Activated CD8-positive, alpha-beta memory T cell treated with anti-CD3 and anti-CD28 coated beads, Interleukin-2, amount 50 U/mL, for 1 hour (primary cell): ENCODE data around the gene MRPL27.
A peak's percentile ranks its signal among the peaks of the same experiment; 100 is the strongest.
"Not testable (repeated sequence)": the region's sequence is repeated elsewhere in the genome, so short reads cannot be mapped to it uniquely, and the experiment has no call there.

Experiments
- DNase-seq: peaks from one replicate; pipeline ENCODE4 v3.0.0-alpha.2; 2020; ENCODE audit errors: extremely low read depth

Gene MRPL27

GRCh38 chr17:50346313-50347116, 26.5 kb downstream of the MRPL27 start:
- no peak for DNase-seq

- DNase-seq = peak; percentile 54
Measured at GRCh38 chr17:50345432-50346312, 27.3 kb downstream of the MRPL27 start, which contains the start of gene XYLT2. Gene XYLT2, plus strand, starts transcription at chr17:50346126. Its CDS starts 15 bp downstream, at chr17:50346141.

- DNase-seq = no peak
Measured at GRCh38 chr17:50344731-50345365, 28.1 kb downstream of the MRPL27 start.

- no peak for DNase-seq
Measured at GRCh38 chr17:50339381-50339780, 33.6 kb downstream of the MRPL27 start.

DNA sequence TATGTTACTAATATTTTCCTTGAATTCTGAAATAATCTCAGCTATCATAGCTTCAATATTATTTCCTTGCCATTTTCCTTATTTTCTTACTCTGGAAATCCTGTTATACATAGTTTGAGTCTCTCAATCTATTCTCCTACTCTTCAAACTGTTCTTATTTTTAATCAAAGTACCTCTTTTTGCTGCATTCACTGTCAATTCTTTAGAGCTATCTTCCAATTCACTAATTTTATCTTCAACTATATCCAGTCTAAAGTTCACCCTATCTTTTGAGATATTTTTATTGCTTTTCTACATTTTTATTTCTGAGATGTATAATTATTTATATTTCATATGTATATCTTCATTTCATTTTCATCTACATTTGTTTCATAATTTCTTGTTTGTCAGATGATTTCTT, 34.3 kb downstream of the MRPL27 start:
- no peak for DNase-seq

- DNase-seq = no peak
Measured at GRCh38 chr17:50337956-50338355, 35.0 kb downstream of the MRPL27 start.

GRCh38 chr17:50333291-50334057, 39.5 kb downstream of the MRPL27 start:
- DNase-seq = not testable (repeated sequence)

- no peak for DNase-seq
Measured at GRCh38 chr17:50332196-50332595, 40.8 kb downstream of the MRPL27 start.

GRCh38 chr17:50331085-50331791, 41.7 kb downstream of the MRPL27 start:
- DNase-seq = no peak

DNA sequence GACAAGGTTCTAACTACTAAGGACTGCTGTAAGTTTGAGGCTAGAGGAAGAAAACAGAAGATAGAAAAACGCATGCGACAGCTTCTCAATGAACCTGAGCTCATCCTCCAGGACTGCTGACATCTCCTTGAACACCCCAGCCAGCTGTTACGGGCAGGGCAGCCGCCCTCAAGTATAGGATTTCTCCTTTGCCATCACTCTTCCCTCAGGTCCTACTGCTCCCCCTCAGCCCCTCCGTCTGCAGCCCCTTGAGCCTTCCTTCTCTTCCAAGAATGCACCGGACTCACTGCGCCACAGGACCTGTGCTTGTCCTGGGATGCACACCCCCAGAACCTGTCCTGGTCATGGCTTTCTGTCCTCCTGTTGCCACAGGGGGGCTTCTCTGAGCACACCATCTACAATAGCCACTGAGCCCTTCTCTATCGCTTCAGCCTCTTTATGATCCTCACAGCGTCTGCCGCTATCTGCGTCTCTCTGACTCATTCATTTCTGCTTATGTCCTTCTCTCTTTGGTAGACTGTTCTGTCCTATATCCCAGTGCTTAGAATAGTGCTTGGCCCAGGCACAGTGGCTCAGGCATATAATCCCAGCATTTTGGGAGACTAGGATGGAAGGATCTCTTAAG, 42.7 kb downstream of the MRPL27 start:
- no peak for DNase-seq

DNA sequence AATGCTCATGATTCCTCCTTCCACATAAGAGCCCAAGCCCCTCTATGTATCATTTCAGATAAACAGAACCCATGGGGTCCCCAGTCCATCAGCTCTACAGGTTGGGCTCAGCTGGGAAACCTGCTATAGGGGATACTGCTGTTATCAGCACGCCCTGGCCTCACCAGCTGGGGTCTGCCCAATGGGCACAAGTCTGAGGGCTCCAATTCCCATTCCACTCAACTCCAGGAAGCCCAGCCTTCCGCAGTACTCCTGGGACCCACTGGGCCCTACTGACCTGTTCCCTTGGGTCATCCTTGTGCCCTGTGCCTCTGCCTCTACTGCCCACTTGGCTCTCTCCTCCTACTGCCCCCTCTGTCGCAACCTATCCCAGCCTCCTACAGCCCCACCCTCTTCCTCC, 43.3 kb downstream of the MRPL27 start:
- DNase-seq = no peak

GRCh38 chr17:50328363-50329325, 44.3 kb downstream of the MRPL27 start:
- DNase-seq = no peak

DNA sequence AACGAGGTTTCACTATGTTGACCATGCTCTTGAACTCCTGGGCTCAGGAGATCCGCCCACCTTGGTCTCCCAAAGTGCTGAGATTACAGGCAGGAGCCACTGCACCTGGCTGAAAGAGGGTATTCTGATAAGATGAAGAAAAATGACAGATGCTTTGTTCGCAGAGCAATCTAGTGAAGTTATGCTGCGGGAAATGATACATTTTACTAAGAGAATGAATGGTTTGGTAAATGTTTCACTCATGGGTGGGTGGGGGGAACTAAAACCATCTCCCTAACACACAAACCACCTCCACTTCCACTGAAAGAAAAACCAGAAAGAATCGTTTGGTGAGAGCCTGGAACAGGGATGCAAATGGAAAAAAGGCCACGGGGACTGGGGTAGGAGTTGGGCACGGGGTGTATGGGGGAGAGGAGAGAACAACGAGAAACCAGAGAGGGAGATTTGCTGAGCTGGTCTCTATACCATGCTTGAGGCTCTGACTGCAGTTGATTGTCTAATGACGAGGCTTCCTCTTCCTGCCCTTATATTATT, 46.1 kb downstream of the MRPL27 start:
- DNase-seq = no peak

DNA sequence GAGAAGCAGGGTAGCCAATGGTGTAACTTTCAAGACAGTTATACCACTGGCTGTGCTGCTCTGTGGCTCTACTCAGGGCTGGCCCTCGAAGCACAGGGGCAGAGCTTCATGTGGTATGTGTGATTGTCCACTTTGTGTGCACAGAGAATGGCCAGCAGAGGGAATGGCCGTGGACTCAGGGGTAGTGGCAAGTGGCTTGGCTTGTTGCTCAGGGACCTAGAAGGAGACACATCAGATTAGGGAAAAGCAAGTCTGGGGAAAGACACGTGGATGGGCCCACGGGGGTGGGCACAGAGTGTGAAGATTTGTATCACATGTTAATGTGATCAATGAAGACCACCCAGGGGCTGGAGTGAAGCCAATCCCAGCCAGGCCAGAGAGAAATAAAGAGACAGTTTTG, 47.1 kb downstream of the MRPL27 start:
- no peak for DNase-seq

- no peak for DNase-seq
Measured at GRCh38 chr17:50323060-50323459, 49.9 kb downstream of the MRPL27 start.

- DNase-seq = no peak
Measured at GRCh38 chr17:50322271-50322670, 50.7 kb downstream of the MRPL27 start.

DNA sequence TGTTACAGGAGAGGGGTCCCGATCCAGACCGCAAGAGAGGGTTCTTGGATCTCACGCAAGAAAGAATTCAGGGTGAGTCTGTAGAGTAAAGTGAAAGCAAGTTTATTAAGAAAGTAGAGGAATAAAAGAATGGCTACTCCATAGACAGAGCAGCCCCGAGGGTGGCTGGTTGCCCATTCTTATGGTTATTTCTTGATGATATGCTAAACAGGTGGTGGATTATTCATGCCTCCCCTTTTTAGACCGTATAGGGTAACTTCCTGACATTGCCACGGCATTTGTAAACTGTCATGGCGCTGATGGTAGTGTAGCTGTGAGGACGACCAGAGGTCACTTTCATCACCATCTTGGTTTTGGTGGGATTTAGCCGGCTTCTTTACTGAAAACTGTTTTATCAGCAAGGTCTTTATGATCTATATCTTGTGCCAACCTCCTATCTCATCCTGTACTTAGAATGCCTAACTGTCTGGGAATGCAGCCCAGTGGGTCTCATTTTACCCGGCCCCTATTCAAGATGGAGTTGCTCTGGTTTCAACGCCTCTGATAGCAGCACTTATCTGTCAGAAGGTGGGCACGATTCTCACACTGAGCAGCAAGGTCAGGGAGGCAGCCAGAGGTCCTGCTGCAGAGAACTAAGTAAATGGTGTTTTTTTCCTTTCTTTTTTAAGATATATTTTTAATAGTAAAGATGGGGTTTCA, 53.5 kb downstream of the MRPL27 start:
- DNase-seq = no peak
